ENCODE data around the gene ZMYND10.

Gene ZMYND10

DNA sequence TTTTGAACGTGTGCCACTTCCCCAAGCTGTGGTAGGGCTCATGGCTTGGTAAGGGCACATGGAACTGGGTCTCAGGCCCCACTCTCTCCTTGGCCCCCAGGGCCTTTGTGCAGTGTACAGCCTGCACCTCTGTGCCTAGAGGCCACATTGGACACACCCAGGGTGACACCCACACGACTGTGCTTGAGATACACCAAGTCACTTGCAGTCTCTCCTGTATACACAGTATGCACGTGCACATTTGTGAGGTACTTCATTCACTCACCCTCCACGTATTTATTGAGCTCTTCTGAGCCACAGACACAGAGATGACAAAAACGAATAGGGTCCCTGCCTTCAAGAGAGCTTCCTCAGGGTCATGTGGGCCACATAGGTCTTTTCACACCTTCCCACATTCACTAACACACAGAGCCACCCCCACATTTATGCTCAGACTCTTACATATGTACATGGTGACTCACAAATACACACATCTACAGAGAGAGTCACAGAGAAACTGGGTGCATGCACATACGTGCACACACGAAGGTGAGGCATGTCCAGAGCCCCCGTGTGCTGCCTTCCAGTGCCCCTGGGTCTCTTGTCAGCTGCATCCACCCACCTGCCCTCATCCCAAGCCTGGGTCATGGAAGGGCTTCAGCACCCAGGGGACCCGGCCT, 23.6 kb upstream of the ZMYND10 start:
- DNase-seq = no peak

DNA sequence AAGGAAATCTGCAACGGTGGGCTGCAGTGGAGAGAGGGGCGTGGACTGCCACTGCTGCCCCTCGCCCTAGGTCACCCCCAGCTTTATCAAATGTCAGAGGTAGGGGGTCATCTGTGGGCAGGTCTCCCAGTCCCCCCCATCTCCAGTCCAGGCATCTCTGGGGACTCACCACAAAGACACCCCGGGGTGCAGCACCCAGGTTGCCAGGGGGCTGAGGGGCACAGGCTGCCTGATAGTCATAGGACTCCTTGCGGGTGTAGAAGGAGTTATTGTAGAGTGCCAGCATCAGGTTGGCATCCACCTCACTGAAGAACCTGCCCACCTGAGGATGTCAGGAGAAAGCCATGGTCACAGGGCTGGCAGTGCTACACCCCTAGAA, 20.3 kb upstream of the ZMYND10 start:
- no peak for DNase-seq

DNA sequence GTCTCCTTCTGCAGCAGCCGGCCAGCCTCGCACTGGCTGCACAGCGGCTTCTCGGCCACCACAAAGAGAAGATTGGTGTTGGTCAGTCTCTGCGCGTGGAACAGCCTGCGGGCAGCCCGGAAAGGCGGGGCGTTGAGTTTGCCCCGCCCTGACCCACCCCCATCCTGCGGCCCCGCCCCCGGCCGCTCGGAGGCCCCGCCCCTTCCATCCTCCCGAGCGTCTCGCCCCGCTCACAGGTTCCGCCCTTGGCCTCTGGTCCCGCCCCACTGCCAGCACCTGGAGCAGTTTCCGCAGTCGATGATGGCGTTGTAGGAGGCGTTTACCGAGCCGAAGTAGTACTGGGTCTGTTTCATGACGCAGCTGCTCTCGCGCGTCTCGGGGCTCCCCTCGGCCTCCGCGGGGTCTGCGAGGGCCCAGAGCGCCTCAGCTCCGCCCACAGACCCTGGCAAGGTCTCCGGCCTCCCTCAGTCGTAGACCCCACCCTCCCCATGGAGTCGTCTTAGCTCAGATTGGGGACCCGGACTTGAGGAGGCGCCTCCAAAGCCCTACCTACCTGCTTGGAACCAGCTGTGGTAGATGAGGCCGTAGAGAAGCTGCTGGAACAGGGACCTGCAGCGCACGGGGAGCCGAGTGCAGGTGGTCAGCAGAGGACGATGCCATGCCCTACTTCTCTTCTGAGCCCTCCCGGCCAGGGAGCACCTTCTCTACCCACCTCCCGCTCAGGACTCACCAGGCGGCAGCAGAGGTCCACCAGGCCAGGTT, 19.7 kb upstream of the ZMYND10 start:
- no peak for DNase-seq

DNA sequence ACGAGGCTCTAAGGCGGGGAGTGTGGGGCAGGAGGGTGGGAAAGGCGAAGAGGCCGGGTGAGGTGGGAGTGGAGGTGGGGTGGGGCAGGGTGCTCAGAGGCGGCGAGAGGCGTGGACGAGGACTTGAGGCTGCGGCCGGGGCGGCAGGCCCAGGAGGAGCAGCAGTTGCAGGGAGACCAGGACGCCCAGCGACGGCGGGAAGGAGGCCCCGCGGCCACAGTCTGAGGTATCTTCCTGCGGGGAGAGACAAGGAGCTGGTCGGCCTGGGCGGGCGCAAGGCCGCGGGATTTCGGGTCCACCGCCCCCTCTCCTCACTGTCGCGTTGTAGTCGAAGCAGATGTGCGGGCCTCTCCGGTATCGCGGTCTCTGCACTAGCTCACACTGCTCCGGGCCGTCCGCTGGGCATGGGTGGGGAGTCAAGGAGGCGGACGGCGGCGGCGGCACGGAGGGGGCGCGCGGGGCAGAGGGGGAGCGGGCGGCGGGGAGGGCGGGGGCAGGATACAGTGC, 19.1 kb upstream of the ZMYND10 start:
- no peak for DNase-seq

DNA sequence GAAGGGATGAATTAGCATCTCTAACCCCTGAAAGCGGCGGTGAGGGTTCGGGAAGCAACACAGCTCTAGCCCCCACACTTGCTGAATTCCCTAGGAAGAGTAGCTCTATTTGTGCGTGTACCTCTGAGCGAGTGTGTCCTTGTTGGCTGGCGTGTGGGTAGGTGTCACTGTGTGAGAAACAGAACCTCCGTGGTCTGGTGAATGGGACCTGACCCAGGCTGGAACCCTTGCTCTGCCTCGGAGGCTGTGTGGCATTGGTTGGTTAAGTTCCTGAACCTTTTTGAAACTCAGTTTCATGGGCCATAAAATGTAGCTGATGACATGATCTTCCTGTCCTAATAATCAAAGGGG, 14.2 kb upstream of the ZMYND10 start:
- no peak for DNase-seq

DNA sequence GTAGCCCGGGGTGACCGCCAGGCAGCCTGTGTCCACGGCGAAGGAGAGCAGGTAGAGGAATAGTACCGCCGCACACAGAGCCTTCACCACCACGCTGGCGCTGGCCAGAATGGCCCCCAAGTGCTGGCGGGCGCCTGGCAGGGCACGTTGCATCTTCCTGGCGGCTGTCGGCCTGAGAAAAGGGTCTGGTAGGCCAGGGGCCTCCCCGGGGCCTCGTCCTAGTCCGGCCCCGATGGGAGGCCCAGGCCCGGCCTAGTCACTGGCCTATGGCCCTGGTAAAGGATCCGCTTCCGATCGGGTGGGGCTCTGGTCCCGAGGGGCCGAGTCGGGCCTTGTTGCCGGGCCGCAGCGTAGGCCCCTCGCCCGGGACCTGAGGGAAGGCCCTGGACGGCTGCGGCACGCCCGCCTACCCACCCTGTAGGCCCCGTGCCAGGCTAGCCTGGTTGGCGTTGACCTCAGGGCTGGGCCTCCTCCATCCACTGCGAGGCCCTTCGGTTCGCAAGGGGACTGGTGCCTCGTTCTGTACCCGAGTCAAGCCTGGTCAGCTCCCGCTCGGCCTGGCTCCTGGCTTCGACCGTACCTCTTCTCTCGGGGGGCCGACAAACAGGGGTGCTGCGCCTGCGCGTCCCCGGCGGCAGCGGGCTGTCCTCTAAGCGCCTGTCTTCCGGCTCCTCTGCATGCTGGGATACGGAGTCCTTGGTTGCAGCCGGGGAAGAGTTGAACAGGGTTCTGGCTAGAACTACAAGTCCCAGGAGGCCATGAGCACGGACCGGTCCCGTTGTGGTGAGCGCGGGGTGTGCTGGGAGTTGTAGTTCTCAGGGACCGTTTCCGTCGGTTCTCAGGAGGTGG, 13.6 kb upstream of the ZMYND10 start, which contains the start of gene TMEM115:
TMEM115 (minus strand) TSS at position 611 of the 849 bp plus-strand sequence; CDS start at position 153, 458 bp downstream.
- peak; percentile 89 to 92 for DNase-seq

DNA sequence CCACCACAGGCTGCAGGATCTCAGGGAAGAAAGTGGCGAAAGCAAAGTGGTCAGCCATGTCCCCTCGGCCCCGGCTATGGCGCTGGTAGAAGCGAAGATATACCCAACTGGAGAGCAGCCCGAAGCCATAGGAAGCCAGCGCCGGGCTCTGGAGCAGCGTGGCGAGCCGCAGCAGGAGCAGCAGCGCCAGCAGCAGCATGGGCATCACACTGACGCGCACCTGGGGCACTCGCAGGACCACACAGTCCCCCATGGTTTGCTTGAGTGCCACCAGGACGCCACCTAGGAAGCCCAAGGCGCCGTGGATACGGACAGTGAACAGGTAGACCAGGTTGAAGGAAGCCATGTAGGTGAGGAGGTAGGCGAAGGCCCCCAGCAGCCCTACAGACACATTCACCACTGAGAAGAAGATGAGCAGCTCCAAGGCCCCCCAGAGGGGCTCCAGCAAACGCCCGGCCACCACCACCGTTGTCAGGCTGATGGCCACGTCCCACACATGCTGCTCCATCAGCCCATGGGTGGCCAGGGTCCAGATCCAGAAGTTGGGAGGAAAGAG, 12.9 kb upstream of the ZMYND10 start:
- no peak for DNase-seq

DNA sequence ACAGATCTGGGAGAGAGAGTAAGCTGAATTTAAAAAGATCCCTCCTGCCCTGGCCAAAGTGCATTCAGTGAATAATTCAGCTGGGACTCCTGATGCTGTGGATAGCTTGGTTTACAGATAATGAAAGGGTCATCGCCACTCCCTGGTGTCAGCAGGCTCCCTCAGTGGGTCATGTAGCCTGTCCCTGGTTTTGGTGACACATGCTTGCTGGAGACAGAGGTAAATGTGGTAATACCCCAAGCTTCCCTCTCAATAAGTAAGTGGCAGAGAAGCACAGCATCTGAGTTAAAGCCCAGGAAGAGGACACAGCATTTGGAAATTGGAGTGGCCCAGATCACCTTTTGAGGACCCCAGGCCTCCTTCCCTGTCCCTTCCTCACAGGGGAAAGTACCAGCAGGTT, 11.9 kb upstream of the ZMYND10 start:
- no peak for DNase-seq

DNA sequence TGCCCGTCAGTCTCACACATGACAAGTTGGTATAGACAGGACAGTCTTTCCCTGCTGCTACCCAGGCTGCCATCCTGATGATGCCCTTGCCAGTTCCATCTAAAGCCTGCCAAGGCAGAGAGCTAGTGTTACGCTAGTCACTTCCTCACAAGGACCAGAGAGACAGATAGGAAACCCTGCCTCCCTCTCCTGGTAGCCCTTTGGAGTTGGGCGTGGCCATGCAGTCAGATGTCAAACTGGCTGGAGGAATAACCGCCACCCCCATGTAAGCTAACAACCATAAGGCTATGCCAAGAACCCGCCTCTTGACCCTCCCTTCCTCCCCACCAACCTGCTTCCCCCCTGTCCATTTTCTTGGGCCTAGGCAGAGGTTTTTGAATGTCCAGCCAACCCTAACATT, 11.0 kb upstream of the ZMYND10 start:
- DNase-seq = no peak

DNA sequence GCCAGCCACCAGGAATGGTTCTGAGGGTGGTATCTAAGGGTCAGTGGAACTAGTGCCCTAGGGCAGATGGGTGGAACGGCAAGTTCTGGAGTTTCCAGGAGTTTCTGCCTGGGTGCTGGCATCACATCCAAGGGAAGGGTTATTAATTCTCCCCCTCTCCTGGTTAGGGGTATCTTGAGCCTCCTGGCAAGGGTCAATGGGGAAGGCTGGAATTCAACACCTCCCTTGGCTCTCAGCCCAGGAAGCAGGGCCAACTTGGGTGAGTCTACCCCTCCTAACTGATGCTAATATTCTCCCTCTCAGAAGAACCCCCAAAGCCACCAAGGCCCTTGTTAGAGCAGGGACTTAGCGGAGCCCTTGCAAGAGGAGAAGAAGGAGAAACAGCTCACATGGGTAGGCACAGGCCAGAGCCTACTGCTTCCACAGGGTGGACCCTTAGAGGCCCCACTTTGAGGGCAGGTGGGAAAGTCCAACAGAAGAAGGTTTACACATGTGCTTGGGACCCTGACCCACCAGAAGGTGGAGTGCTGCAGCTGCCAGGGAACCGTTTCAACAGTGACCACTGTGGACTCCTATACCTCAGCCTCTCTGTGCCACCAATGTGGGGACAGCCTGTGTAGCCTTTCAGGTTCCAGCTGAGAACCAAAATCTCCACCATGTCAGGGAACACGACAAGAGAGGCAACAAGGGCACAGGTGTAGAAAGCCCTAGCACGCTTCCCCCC, 10.5 kb upstream of the ZMYND10 start:
- no peak for DNase-seq

DNA sequence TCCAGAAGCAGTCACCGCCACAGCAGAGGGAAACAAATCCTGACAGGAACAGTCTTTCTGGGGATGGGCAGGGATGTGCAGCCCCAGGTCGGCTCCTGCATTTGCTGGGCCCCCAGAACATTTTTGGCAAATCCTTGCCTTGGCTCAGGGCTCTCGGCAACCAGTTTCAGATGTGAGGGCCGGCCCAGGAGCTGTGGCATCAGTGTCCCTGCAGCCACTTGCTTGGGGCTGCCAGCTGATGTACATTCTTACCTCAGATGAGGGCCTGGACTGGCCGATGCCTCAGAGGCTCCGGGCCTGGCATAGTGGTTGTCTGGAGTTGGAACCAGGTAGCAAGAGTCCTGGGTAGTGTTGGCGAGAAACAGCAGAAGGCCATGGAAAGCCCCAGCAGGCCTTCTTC, 9.3 kb upstream of the ZMYND10 start:
- no peak for DNase-seq

DNA sequence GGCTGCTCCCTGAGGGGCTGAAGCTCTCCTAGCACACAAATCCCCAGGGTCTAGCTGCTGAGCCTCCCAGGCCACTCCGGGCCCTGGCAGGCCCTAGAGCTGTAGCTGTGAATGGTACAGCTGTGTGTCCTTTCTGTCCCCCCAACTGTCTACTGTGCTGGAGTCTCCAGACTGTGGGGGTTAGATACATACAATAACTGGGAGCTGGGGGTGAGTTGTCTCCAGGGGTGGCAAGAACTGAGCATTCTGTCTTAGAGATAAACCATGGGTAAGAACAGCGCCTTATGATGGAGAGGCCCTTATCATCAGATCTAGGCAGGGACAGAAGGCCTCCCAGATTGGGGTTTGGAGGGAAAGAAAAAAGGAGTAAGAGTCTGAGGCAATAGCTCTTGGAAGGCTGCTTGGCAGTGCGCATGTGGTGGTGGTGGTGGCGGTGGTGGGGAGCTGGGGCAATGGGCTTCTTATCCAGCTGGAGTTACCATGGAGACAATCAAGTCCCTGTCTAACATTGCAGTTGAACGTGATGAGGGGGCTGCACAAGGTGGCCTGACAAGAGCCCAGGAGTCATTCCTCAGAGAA, 8.7 kb upstream of the ZMYND10 start:
- no peak for DNase-seq

DNA sequence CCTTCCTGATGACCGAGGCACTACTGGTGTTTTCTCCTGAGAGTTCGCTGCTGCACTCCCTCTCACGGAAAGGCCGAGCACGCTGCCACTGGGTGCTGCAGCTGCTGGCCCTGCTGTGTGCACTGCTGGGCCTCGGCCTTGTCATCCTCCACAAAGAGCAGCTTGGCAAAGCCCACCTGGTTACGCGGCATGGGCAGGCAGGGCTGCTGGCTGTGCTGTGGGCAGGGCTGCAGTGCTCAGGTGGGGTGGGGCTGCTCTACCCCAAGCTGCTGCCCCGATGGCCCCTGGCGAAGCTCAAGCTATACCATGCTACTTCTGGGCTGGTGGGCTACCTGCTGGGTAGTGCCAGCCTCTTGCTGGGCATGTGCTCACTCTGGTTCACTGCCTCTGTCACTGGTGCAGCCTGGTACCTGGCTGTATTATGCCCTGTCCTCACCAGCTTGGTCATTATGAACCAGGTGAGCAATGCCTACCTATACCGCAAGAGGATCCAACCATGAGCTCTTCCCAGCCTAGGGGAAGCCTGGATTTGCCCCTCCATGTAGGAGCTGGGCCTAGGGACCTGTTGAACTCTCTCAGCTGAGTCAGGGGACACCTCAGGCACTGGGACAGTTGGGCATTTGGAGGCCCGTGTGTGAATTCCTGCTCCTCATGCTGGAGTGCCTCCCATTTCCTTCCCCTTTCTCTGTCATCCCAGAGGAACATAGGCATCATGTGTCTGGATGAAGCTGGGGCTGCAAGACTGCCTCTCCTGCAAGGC, 7.9 kb upstream of the ZMYND10 start:
- DNase-seq = no peak

DNA sequence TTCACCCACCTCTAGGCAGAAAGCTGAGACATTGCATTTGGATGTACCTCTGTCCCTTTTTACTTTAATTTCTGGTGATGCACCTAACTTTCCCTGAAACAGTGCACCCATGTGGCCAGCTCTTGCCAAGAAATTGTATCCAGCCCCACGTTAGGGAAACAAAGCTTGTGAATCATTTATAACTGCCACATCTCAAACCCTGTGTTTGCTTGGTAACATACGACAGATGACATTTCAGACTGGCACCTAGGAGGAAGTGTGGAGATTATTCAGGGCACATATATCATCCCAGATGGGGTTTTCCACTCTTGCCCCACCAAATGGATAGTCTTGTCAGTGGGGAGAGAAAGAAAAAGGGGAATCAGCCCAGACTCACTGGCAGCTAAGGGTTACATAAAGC, 7.2 kb upstream of the ZMYND10 start:
- peak in 1 of 2 experiments; percentile 8 for DNase-seq

DNA sequence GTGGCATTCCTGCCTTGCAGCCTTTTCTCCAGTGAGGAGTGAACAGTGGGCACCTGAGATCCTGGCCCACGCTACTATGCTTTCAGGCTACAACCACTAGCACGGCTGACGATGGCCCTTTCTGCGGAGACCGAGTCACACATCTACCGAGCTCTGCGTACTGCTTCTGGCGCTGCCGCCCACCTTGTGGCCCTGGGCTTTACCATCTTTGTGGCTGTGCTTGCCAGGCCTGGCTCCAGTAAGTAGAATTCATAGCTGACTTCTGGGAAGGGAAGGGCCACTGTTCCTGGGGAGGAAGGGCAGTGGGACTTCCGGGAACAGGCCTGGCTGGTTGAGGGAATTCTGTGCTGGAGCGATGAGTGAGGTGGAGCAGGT, 5.8 kb upstream of the ZMYND10 start:
- DNase-seq = no peak

DNA sequence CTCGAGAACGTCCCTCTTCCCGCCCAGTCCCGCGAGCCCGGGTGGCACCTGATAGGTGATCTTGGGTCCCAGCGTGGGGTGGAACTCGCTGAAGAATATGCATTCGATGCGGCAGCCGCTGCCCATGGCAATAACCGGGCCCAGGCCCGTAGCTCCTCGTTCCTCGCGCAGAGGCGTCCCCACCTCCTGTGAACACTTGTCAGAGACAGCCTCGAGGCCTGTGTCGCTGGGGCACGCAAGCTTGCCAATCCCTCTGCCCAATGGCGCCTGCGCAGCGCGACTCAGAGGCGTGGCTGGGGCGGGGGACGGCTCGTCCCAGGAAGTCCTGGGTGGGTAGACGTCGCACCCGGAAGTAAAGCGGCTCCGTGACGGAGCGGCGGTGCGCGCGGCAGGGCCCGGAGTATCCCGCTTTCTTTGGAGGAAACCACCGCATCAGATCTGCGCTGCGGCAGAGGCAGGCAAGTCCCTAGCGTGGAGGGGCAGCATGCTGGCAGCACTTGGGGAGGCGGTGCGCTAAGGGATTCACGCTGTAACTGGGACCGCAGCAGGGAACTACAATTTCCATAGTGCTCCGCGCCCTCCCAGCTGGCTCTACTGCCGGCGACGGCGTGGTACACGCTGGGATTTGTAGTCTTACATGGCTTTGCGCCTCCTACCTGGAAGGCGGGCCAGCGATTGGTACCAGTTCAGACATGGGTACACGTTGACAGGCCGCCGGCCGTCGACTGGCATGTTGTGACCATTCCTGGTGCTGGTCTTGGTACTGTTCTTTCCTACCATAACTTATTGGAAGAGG, 5.2 kb upstream of the ZMYND10 start, which contains the start of the genes CYB561D2 and NPRL2:
CYB561D2 (plus strand) TSS at position 336 of the 796 bp plus-strand sequence. CDS start 572 bp downstream, outside the sequence.
NPRL2 (minus strand) TSS at position 249 of the 796 bp plus-strand sequence; CDS start at position 126, 123 bp downstream.
- peak; percentile 71 to 87 for DNase-seq

DNA sequence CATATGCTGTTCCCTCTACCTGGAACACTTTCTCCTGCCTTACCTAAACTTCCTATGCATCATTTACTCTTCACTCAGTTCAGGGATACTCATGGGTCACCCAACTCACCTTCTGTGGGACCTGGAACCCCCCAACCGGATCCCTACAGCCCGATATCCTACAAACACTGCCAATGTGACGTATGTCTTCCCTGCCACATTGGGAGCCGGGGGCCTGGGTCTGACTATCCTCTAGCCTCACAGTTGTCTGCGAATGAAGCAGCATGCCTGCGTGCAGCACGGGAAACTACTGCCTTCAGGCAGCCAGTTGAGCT, 4.6 kb upstream of the ZMYND10 start:
- no peak for DNase-seq

DNA sequence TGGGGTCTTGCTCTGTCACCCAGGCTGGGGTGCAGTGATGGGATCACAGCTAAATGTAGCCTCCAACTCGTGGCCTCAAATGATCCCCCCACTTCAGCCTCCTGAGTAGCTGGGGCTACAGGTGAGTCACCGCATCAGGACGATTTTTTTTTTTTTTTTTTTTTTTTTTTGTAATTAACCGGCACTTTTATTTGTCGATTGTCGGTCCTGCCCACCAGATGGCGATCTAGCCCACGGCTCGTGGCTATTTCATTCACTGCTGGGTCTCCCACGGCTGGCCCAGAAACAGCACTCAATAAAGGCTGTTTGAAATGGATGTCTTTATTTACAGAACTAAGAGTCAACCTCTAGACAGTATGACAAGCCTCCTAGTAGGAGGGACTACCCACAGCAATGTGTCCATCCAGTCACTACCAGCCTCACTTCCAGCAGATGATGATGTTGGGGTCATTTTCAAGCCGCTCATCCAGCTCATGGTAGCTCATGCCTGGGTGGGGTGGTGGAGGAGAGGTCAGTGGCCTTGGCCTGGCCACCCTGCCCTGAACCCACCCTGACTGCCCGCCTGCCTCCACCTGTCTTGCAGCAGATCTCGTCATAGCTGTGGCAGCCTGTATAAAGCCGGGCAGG, 1.8 kb upstream of the ZMYND10 start:
- peak in 1 of 2 experiments; percentile 48 for DNase-seq

DNA sequence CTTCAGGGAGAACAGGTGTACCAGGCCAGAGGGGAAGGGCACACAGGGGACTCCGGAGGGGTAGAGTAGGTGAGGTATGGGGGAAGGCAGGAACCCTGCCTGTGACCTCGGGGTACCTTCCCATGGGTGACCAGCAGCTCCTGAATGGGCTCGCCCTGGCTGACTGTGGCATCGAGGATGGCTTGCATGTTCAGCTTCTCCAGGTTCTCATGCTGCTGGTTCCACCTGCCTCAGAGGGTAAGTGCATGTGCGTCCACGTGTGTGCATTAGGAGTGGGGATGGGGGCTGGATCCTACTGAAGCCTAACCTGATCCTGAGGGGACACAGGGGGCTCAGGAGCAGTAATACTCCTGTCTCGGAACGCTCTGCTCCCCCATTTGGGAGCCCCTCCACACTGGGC, 524 bp downstream of the ZMYND10 start:
- no peak for DNase-seq
